ENCODE results near the gene DNASE1L2.
"Not testable (repeated sequence)": the region's sequence is repeated elsewhere in the genome, so short reads cannot be mapped to it uniquely, and the experiment has no call there.

The DNASE1L2 gene

GRCh38 chr16:2236337-2237101 is at the start of gene DNASE1L2:
Gene DNASE1L2, plus strand, starts transcription at chr16:2236444. Its CDS starts 373 bp downstream, at chr16:2236817.
- no peak for DNase-seq

- no peak for DNase-seq
Measured at GRCh38 chr16:2186505-2186904, 49.7 kb upstream of the DNASE1L2 start.

GRCh38 chr16:2187212-2187611 is 49.0 kb upstream of the DNASE1L2 start:
- no peak for DNase-seq

- DNase-seq = no peak
Measured at GRCh38 chr16:2188395-2188794, 47.8 kb upstream of the DNASE1L2 start.

GRCh38 chr16:2189252-2189893 is 46.9 kb upstream of the DNASE1L2 start:
- DNase-seq = no peak

GRCh38 chr16:2190002-2190658 is 46.1 kb upstream of the DNASE1L2 start:
- DNase-seq = no peak

GRCh38 chr16:2190659-2191445 is 45.4 kb upstream of the DNASE1L2 start:
- DNase-seq = no peak

GRCh38 chr16:2191446-2191706 is 44.9 kb upstream of the DNASE1L2 start:
- DNase-seq = no peak

- no peak for DNase-seq
Measured at GRCh38 chr16:2194166-2194834, 41.9 kb upstream of the DNASE1L2 start.

- DNase-seq = peak; percentile 28 to 60 (median 34)
Measured at GRCh38 chr16:2194852-2195321, 41.4 kb upstream of the DNASE1L2 start.

- peak in 1 of 6 experiments; percentile 39 for DNase-seq
Measured at GRCh38 chr16:2195322-2196161, 40.7 kb upstream of the DNASE1L2 start.

GRCh38 chr16:2196162-2196980 is 39.9 kb upstream of the DNASE1L2 start, which contains the start of gene CASKIN1:
Gene CASKIN1, minus strand, starts transcription at chr16:2196605. Its CDS starts 173 bp downstream, at chr16:2196432.
- peak in 1 of 6 experiments; percentile 18 for DNase-seq

GRCh38 chr16:2196981-2197511 is 39.2 kb upstream of the DNASE1L2 start:
- DNase-seq = no peak

GRCh38 chr16:2197765-2198164 is 38.5 kb upstream of the DNASE1L2 start:
- no peak for DNase-seq

GRCh38 chr16:2198283-2198682 is 38.0 kb upstream of the DNASE1L2 start:
- DNase-seq = no peak

- no peak for DNase-seq
Measured at GRCh38 chr16:2199095-2199494, 37.1 kb upstream of the DNASE1L2 start.

GRCh38 chr16:2199621-2200139 is 36.6 kb upstream of the DNASE1L2 start:
- DNase-seq = no peak

- no peak for DNase-seq
Measured at GRCh38 chr16:2200313-2200712, 35.9 kb upstream of the DNASE1L2 start.

GRCh38 chr16:2203119-2203688 is 33.0 kb upstream of the DNASE1L2 start:
- not testable (repeated sequence) for DNase-seq

Measured in stimulated activated naive CD4-positive, alpha-beta T cell (primary cell).